HG03378 (cell line): Measurements from ENCODE around the gene C1QTNF9.
"Not testable (repeated sequence)": the region's sequence is repeated elsewhere in the genome, so short reads cannot be mapped to it uniquely, and the experiment has no call there.

Experiments used
- ATAC-seq: cut with Tn5 transposase; IDR thresholded peaks from one replicate; pipeline ENCODE4 v1.9.1; 2021; ENCODE audit warnings: mild to moderate bottlenecking, moderate library complexity; ENCODE audit not compliant: unreplicated experiment

The C1QTNF9 gene

GRCh38 chr13:24319641-24320040 lies 10.3 kb downstream of the C1QTNF9 start:
- not testable (repeated sequence) for ATAC-seq

DNA sequence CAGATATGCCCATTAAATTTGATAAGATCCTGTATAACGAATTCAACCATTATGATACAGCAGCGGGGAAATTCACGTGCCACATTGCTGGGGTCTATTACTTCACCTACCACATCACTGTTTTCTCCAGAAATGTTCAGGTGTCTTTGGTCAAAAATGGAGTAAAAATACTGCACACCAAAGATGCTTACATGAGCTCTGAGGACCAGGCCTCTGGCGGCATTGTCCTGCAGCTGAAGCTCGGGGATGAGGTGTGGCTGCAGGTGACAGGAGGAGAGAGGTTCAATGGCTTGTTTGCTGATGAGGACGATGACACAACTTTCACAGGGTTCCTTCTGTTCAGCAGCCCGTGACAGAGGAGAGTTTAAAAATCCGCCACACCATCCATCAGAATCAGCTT lies 12.0 kb downstream of the C1QTNF9 start:
- ATAC-seq = not testable (repeated sequence)

DNA sequence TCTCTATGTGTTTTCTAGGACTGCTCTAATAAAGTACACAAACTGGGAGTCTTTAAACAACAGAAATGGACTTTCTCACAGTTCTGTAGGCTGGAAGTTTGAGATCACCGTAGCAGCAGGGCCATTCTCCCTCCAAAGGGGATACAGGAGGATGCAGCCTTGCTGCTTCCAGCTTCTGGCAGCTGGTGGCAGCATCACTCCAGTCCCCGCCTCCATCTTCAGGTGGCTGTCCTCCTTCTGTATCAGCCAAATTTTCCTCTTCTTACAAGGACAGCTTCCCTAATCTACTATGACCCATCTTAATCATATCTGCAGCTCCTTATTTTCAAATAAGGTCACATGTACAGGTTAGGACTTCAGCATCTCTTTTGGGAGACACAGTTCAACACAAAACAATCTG lies 13.1 kb downstream of the C1QTNF9 start:
- ATAC-seq = not testable (repeated sequence)

DNA sequence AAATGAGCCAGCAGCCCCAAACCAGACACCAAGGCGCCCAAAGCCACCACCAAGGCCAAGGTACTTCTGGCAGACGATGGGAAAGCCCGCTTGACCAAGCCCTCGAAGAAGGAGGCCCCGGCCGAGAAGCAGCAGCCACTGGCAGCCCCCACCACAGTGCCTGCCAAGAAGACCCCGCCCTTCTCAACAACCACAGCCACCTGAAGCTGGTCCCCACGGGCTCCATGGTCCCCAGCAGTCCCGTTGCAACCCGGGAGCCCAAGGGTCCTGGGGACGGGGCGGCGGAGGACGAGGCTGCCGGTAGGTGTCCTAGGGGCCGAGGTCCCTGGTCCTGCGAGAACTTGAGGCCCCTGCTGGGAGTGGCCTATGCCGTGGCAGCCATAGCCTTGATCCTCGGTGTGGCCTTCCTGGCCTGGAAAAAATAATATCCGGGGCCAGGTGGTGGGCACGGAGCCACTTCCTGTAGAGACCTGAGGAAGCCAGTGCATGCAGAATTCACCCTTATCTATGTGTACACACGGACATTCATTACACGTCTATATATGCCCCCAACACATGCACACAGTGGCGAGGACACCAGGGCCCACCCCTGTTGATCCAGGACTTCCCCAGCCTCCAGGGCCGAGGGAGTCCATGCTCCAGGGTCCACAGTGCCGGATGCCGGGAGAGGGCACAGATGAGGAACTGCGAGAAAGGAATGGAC lies 13.8 kb downstream of the C1QTNF9 start:
- no peak for ATAC-seq

- no peak for ATAC-seq
These were observed 14.3 kb downstream of the C1QTNF9 start for GRCh38 chr13:24323739-24324075.

DNA sequence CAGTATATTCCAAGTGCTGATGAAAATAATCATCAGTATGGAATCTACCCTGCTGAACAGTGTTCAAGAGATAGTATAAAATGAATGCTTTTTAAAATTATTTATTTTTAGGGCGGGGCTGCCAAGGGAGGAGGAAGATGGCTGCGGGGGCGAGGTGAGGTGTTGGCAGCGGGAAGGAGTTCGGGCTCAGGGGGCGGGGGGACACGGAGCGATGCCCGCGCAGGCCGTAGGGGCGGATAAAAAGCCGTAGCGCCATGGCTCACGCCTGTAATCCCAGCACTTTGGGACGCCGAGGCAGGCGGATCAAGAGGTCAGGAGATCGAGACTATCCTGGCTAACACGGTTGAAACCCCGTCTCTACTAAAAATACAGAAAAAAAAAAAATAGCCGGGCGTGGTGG lies 18.2 kb downstream of the C1QTNF9 start:
- not testable (repeated sequence) for ATAC-seq

GRCh38 chr13:24328145-24328544 lies 18.8 kb downstream of the C1QTNF9 start:
- ATAC-seq = no peak

DNA sequence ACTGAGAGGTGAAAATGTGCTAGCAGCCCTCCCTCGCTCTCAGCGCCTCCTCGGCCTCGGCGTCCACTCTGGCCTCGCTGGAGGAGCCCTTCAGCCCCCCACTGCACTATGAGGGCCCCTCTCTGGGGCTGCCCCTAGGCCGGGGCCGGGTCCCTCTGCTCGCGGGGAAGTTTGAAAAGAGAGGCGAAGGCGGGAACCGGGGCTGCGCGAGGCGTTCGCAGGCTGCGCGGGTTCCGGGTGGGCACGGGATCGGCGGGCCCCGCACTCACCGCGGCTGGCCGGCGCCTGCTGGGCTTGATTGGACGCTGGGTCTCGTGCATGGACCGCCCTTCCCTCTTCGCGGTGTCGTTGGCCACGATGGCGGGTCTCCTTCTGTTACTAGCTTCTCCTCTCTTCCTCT lies 29.3 kb downstream of the C1QTNF9 start:
- ATAC-seq = no peak

DNA sequence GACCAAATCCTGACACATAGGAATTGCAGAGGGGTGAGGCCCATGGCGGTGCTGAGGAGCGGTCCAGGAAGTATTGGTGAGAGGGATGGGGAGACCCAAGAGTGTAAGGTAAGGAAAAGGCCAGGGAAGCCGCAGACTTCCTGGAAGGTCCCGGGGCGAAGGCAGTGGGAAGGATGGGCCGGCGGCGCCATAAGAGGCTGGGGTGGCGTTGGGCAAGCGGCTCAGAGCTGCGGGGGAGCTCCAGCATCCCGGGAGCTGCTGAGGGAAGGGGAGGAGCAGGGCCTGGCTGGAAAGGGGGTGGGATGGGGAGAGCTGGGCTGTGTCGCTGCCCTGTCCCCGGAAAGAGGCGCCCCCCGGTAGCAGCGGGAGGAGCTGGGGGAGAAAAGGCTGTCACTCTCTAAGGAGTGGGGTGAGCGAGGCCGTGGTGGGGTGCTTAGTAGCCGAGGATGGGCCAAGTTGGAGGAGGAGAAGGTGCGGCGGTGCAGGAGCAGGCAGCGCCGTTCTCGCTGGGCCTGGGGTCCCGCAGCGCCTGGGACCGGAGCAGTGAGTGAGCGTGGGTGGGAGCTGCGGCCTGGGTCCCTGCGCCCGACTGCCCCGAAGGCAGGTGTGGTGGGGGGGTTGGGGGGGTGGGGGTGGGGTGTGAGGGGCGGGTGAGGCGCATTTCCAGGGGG lies 30.7 kb downstream of the C1QTNF9 start:
- no peak for ATAC-seq

GRCh38 chr13:24340608-24340955 lies 31.2 kb downstream of the C1QTNF9 start:
- ATAC-seq = no peak

DNA sequence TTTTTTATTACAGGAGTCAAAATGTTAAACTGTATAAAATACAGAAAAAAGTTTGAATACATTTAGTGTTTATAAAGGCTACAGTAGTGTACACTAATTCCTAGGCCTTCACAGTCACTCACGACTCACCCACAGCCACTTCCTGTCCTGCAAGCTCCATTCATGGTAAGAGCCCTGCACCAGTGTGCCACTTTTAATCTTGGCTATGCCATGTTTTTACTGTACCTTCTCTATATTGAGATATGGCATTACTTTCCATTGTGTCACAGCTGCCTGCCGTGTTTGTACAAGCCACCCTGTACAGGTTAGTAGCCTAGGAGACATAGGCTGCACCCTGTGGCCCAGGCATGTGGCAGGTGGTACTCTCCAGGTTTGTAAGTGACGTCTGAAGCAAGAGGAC lies 32.1 kb downstream of the C1QTNF9 start:
- no peak for ATAC-seq

DNA sequence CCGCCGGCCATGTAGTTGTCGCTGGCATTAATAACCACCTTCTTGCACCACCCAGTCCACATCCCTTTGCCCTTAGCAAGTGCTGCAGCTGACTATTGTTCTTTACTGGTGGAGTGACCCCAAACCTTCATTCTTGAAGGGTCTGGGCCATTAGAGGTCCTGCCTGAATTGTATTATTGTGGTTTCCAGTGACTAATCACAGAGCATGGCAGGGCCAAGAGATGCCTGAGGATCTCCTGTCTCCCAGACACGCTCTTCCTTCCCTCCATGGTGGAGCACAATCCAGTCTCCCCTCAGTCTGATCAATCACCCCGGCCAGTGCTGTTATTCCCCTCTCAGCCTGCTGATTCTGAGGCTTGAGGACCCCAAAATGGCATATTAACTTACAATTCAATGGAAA lies 39.0 kb downstream of the C1QTNF9 start:
- no peak for ATAC-seq

GRCh38 chr13:24348797-24349515 lies 39.6 kb downstream of the C1QTNF9 start:
- ATAC-seq = no peak

DNA sequence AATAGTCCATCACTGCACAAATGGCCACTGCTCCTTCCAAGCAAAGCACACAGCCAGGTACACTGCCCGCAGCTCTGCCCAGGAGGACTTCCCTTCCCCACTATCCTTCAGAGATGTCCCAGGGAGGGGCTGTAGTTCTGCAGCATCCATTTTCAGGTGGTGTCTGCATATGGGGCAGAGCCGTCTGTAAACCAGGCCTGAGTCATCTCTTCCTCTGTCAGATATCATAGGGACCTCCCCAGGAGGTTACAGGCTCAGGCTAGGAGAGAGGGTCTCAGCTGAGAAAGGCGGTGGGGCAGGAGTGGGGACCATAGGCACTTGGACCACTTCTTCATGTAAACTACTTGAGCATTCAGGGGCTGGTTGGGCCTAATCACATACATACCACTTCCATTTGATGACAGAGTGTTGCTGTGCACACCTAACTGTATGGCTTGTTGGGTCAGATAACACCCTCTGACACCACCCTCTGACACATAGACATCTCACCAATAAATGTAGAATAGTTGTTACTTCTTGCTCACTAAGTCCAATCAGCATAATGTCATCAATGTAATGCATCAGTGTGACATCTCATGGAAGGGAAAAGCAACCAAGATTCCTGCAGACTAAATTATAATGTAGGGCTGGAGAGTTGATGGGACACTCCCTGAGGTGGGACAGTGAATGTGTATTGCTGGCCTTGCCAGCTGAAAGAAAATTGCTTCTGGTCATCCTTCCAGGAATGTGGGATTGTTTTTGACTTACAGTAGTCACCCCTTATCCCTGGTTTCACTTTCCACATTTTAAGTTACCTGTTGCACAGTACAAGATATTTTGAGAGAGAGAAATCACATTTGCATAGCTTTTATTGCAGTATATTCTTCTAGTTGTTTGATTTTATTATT lies 40.6 kb downstream of the C1QTNF9 start:
- ATAC-seq = not testable (repeated sequence)

DNA sequence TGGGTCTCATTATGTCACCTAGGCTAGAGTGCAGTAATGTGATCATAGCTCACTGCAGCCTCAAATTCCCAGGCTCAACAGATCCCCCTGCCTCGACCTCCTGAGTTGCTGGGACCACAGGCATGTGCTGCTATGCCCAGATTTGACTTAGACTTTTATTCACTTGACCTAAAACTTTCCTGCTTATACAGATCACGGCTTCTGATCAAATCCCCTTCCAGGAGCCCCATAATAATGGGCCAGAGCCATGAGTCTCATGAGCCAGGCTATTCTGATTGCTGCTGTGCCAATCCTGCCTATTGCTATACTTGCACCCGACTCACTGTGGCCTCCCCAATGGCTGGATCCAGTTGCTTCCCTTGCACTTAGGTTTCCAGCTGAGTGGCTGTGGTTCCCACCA lies 42.0 kb downstream of the C1QTNF9 start:
- ATAC-seq = no peak

DNA sequence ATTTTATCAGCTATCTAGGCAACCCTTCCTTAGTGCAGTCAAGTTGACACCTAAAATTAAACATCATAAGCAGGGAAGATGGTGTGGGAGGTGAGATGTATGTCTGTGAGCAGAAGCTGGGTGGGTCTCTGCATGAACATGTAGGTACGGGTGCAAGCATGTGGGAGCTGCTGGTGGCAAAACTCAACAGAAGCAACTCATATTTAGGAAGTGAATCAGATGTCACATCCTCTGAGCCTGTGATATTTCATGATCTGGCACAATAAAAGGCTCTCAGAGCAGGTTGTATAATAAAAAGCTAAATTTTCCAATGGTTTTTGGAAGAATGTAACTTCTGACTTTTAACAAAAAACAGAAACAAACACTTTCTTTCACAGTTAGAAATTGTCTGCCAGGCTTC lies 44.4 kb downstream of the C1QTNF9 start:
- ATAC-seq = no peak

- ATAC-seq = no peak
These were observed 45.7 kb downstream of the C1QTNF9 start for GRCh38 chr13:24355103-24355502.

- ATAC-seq = no peak
These were observed 46.9 kb downstream of the C1QTNF9 start for GRCh38 chr13:24356270-24356669.

DNA sequence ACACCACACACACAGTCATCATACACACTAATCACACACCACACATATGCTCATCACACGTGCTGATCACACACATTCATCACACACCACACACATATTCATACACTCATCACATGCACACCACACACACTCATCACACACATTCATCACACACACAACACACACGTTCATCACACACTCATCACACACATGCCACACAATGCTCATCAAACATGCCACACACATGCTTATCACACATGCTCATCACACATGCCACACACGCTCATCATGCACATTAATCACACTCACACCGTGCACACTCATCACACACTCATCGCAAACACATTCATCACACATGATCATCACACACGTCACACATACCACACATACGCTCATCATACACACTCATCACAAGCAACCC lies 47.5 kb downstream of the C1QTNF9 start:
- no peak for ATAC-seq

- ATAC-seq = no peak
These were observed 48.4 kb downstream of the C1QTNF9 start for GRCh38 chr13:24357756-24358155.

DNA sequence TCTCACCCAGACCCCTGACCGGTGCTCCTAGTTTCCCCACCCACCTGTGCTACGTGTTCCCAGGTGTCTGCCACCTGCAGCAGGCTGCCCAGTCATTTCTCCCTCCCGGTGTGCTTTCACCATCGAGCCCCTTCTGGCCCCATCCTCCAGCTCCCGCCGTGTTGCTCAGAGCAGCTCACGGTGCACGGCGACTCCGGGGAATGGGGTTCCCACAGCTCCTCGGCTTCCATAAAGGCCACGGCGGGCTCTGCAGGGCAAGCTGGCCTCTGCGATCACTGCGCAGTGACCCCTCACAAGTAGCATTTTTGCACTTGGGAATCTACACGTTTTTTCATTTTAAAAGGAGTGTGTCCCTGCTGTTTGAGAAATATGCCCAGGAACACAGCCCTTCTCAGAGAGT lies 49.5 kb downstream of the C1QTNF9 start:
- not testable (repeated sequence) for ATAC-seq
